NOMO-1 treated with DMSO at 0.1 percent for 48 hours (cell line): ENCODE results near the gene GDF7.

Experiments used
- DNase-seq: peaks from one replicate; lab custom pipeline; 2025; ENCODE audit not compliant: unreplicated experiment; lab: John Stamatoyannopoulos, UW

Gene GDF7

GRCh38 chr2:20643060-20643459 lies 23.9 kb upstream of the GDF7 start:
- no peak for DNase-seq

GRCh38 chr2:20643826-20644225 lies 23.1 kb upstream of the GDF7 start:
- no peak for DNase-seq

- no peak for DNase-seq
Measured at GRCh38 chr2:20645301-20645701, 21.6 kb upstream of the GDF7 start.

- DNase-seq = no peak
Measured at GRCh38 chr2:20645761-20646160, 21.2 kb upstream of the GDF7 start.

GRCh38 chr2:20646446-20646845 lies 20.5 kb upstream of the GDF7 start:
- DNase-seq = no peak

GRCh38 chr2:20647211-20647610 lies 19.7 kb upstream of the GDF7 start:
- DNase-seq = no peak

- no peak for DNase-seq
Measured at GRCh38 chr2:20647738-20648137, 19.2 kb upstream of the GDF7 start.

GRCh38 chr2:20648206-20648605 lies 18.7 kb upstream of the GDF7 start:
- DNase-seq = no peak

GRCh38 chr2:20648831-20649230 lies 18.1 kb upstream of the GDF7 start:
- no peak for DNase-seq

GRCh38 chr2:20649576-20649975 lies 17.4 kb upstream of the GDF7 start:
- DNase-seq = no peak

- no peak for DNase-seq
Measured at GRCh38 chr2:20649976-20650375, 17.0 kb upstream of the GDF7 start.

GRCh38 chr2:20650393-20650876 lies 16.5 kb upstream of the GDF7 start:
- peak; percentile 27 for DNase-seq

GRCh38 chr2:20650877-20651730 lies 15.8 kb upstream of the GDF7 start, which contains the start of gene HS1BP3:
Gene HS1BP3 (minus strand): TSS chr2:20651098. CDS start chr2:20651063, 35 bp downstream.
- DNase-seq = peak; percentile 67

- DNase-seq = no peak
Measured at GRCh38 chr2:20651731-20652099, 15.2 kb upstream of the GDF7 start.

GRCh38 chr2:20652141-20652540 lies 14.8 kb upstream of the GDF7 start:
- no peak for DNase-seq

- DNase-seq = no peak
Measured at GRCh38 chr2:20652673-20653575, 14.0 kb upstream of the GDF7 start.

- DNase-seq = peak; percentile 64
Measured at GRCh38 chr2:20653695-20654534, 13.0 kb upstream of the GDF7 start.

- no peak for DNase-seq
Measured at GRCh38 chr2:20654535-20654813, 12.5 kb upstream of the GDF7 start.

- DNase-seq = no peak
Measured at GRCh38 chr2:20656561-20656960, 10.4 kb upstream of the GDF7 start.

GRCh38 chr2:20657522-20658235 lies 9.3 kb upstream of the GDF7 start:
- DNase-seq = no peak
